Upper lobe of left lung (tissue), 6 donors: ENCODE results near the gene DNAJC8. TPM values are rescaled to one million over a fixed set of nuclear protein-coding genes. Genes with fewer than 3 reads are reported as not detected.

Experiments used
- ATAC-seq, 2 donors: fragments of 200-7000 bp; cut with Tn5 transposase; one replicate each; pipeline ENCODE4 v1.9.1; 2022; ENCODE audit warnings: mild to moderate bottlenecking in 2 of 2, moderate library complexity in 2 of 2; ENCODE audit not compliant: low FRiP score in 2 of 2
- DNase-seq, 2 donors: peaks; one replicate each; pipeline ENCODE4 v3.0.0-alpha.2; 2019 to 2020
- H3K27ac ChIP-seq, 4 donors: fragments of 200-600 bp; sonication (generic); one replicate each; pipeline ENCODE4 v1.5.1; 2016 to 2019
- H3K27me3 ChIP-seq, 4 donors: fragments of 200-600 bp; sonication (generic); one replicate each; pipeline ENCODE4 v1.5.1; 2017 to 2019
- H3K36me3 ChIP-seq, 4 donors: fragments of 200-600 bp; sonication (generic); one replicate each; pipeline ENCODE4 v1.5.1; 2016 to 2019
- H3K4me1 ChIP-seq, 4 donors: fragments of 200-600 bp; sonication (generic); one replicate each; pipeline ENCODE4 v1.5.1; 2018 to 2019
- H3K4me3 ChIP-seq, 4 donors: fragments of 200-600 bp; sonication (generic); one replicate each; pipeline ENCODE4 v1.5.1; 2017 to 2019; ENCODE audit warnings: mild to moderate bottlenecking in 2 of 4, moderate library complexity in 1 of 4
- H3K9me3 ChIP-seq, 4 donors: fragments of 200-600 bp; sonication (generic); one replicate each; pipeline ENCODE4 v1.5.1; 2018 to 2019
- EP300 ChIP-seq, 4 donors: sonication (generic); formaldehyde crosslinking; IDR thresholded peaks; one replicate each; pipeline ENCODE4 v1.5.1; 2017; ENCODE audit warnings: antibody characterized with exemption in 4 of 4, control low read depth in 2 of 4
- POLR2A ChIP-seq, 4 donors: fragments of 450-650 bp; IDR thresholded peaks; one replicate each; pipeline ENCODE4 v1.5.1; 2016 to 2017; ENCODE audit warnings: antibody characterized with exemption in 4 of 4, mild to moderate bottlenecking in 2 of 4
- POLR2AphosphoS5 ChIP-seq, 2 donors: sonication (generic); formaldehyde crosslinking; IDR thresholded peaks; one replicate each; pipeline ENCODE4 v1.5.1; 2017; ENCODE audit warnings: antibody characterized with exemption in 2 of 2
- WGBS, 2 donors: methylation state at CpG; one replicate each; pipeline ENCODE4 v1.1.5; 2017 to 2018; 5-methylcytosine and 5-hydroxymethylcytosine counted together
- total RNA-seq, 6 donors: library from RNA; depleted of rRNA in 4 of 6; stranded (reverse); fragments of >200 nt in 4 of 6; gene quantifications; one replicate each; pipeline versions ENCODE4 v1.1.0 to v1.2.1, GENCODE V29; 2016 to 2021
- TF ChIP-seq, protein P1 (sequence below), 6 experiments: fragments of 450-650 bp in 4 of 6; fragments of 200-600 bp in 2 of 6; sonication (generic) in 2 of 6; IDR thresholded peaks; one replicate each; pipeline ENCODE4 v1.5.1; 2016 to 2019; ENCODE audit warnings: antibody characterized with exemption in 6 of 6
- donor health status: DM: no; HTN: no; CAD: no; lungs with moderate emphysema.
- donor health status: DM: no; HTN: yes; CAD: no; lungs with severe emphysema.

Gene DNAJC8
- total RNA-seq, 6 donors from 2014 or later: 50.0 to 107 (median 73.5) TPM

GRCh38 chr1:28155628-28156027, 77.2 kb downstream of the DNAJC8 start:
- Histone ChIP-seq H3K36me3 (no peaks in the 10 kb centered on the region), H3K27me3 (no peaks in the 10 kb centered on the region), H3K9me3 (no peaks in the 10 kb centered on the region), H3K27ac (peak overlapping the region in 2 of 4 donors; percentile 65 to 71), H3K4me1 (peaks cover 26 to 52% (median 39%) of the 10 kb centered on the region in 4 donors), H3K4me3 (no peak overlapping the region)
- DNase-seq: no peak
- no peak for TF ChIP-seq POLR2A (IDR thresholded peaks at IDR 0.05)
- no peak for TF ChIP-seq EP300 (IDR thresholded peaks at IDR 0.05)
- TF ChIP-seq, protein P1, sequence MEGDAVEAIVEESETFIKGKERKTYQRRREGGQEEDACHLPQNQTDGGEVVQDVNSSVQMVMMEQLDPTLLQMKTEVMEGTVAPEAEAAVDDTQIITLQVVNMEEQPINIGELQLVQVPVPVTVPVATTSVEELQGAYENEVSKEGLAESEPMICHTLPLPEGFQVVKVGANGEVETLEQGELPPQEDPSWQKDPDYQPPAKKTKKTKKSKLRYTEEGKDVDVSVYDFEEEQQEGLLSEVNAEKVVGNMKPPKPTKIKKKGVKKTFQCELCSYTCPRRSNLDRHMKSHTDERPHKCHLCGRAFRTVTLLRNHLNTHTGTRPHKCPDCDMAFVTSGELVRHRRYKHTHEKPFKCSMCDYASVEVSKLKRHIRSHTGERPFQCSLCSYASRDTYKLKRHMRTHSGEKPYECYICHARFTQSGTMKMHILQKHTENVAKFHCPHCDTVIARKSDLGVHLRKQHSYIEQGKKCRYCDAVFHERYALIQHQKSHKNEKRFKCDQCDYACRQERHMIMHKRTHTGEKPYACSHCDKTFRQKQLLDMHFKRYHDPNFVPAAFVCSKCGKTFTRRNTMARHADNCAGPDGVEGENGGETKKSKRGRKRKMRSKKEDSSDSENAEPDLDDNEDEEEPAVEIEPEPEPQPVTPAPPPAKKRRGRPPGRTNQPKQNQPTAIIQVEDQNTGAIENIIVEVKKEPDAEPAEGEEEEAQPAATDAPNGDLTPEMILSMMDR (IDR thresholded peaks at IDR 0.05): no peak
- TF ChIP-seq POLR2AphosphoS5 (IDR thresholded peaks at IDR 0.05): no peak
- 93 to 98% methylated on average over 4 of the region's 4 CpGs for WGBS, 2 donors
- no peak for ATAC-seq

- TF ChIP-seq, protein P1 (IDR thresholded peaks at IDR 0.05): no peak
- TF ChIP-seq EP300 (IDR thresholded peaks at IDR 0.05): no peak
- 57 to 59% methylated on average over 9 of the region's 9 CpGs for WGBS, 2 donors
- H3K4me1 ChIP-seq: peaks cover 14 to 39% (median 29%) of the 10 kb centered on the region in 4 donors
- H3K4me3 ChIP-seq: no peak overlapping the region
- H3K9me3 ChIP-seq: no peaks in the 10 kb centered on the region
- ATAC-seq (no peak), DNase-seq (no peak)
- H3K27ac ChIP-seq: peak overlapping the region in 3 of 4 donors; percentile 57 to 71 (median 65)
- H3K27me3 ChIP-seq: no peaks in the 10 kb centered on the region
- H3K36me3 ChIP-seq: peaks cover 0 to 9% (median 4%) of the 10 kb centered on the region in 4 donors
Observed at GRCh38 chr1:28154078-28154594, 78.7 kb downstream of the DNAJC8 start.

Other genes with a start within 250 kb of the DNAJC8 start
- 10 to 100 TPM; 15.9 to 23.4 (median 22.0) TPM for gene EYA3, start 144.4 kb downstream of the DNAJC8 start, total RNA-seq
- gene PTAFR, start 56.3 kb downstream of the DNAJC8 start, total RNA-seq: 10 to 100 TPM; 10.5 to 42.3 (median 22.0) TPM
- gene ATP5IF1, start 3.1 kb upstream of the DNAJC8 start, total RNA-seq: 100 to 1,000 TPM in 5 of 6 donors, 10 to 100 TPM in 1; 86.1 to 320 (median 186) TPM
- 10 to 100 TPM in 5 of 6 donors, 1 to 10 TPM in 1; 9.6 to 18.1 (median 14.5) TPM for gene SESN2, start 26.5 kb upstream of the DNAJC8 start, total RNA-seq
- 10 to 100 TPM; 11.3 to 30.4 (median 14.6) TPM for gene MED18, start 96.0 kb upstream of the DNAJC8 start, total RNA-seq
- gene PHACTR4, start 136.7 kb upstream of the DNAJC8 start, total RNA-seq: 10 to 100 TPM; 28.8 to 38.7 (median 33.9) TPM